Measurements from ENCODE around the gene PFN2.
A peak's percentile ranks its signal among the peaks of the same experiment; 100 is the strongest.

The PFN2 gene

DNA sequence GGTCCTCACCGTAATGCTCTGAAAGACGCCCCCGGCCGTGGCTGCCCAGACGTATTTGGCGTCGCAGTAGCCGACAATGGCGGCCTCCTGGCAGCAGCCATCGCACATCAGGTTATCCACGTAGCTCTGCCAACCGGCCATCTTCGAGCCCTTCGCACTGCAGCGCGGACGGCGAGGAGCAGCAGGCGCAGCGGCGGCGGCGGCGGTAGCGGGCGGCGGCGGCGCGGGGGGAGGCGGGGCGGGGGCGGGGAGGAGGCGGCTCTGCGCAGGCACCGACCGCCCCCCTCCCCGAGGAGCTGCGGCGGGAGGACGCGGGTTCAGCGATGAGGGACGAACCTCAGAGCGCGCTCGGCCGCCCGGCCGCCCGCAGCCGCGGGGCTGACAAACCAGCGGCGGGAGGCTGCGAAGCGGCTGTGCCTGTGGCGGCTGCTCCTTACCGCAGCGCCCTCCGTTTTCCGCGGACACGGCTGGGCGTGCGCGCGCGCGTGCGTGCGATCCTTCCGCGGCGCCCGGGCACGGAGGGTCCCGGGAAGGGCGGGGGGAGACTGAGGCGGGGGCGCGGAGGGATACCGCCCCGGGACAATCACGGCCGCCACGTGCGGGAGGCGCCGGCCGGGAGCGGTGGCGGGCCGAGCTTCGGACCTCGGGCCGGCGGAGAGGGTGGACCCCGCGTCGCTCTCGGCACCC lies at the start of gene PFN2:
TSS of gene PFN2 (minus strand) at position 180 of the 687 bp plus-strand sequence. CDS start at position 141, 39 bp downstream.
- Histone ChIP-seq H3K27me3 (ENCODE audit: low read depth, low read length) (no peaks in the 10 kb centered on the region), H3K9me3 (ENCODE audit: control insufficient read depth in 1 of 2, low read length in 2 of 2) (no peaks in the 10 kb centered on the region), H3K4me1 (ENCODE audit: control insufficient read depth in 1 of 2, insufficient read depth in 2 of 2, low read length in 2 of 2) (peaks cover 0 to 30% of the 10 kb centered on the region in 2 donors)

DNA sequence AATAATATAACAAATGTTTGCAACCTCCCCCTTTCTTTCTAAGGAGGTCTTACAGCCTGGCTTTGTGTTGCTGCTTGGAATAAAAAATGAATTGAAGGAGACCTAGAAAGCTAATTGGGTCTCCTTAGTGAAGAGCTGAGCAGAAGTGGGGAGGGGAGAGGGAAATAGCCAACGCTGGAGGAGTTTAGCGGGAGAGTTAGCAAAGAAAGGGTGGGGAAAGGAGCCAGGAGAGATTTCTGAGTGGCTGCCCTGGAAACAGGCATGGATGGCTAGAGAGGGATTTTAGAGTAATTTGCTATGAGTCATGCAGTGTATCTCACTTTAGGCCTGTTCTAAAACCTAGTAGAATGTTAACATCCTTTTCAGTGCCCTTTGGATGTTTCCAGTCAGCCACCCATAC lies 45.2 kb upstream of the PFN2 start:
- Histone ChIP-seq H3K9me3 (ENCODE audit: control insufficient read depth in 1 of 2, low read length in 2 of 2) (no peaks in the 10 kb centered on the region), H3K36me3 (ENCODE audit: control insufficient read depth in 1 of 2, insufficient read depth in 2 of 2, low read length in 2 of 2) (no peaks in the 10 kb centered on the region), H3K4me3 (ENCODE audit: low read depth in 1 of 2, low read length in 2 of 2) (no peak overlapping the region), H3K27me3 (ENCODE audit: low read depth, low read length) (no peaks in the 10 kb centered on the region), H3K4me1 (ENCODE audit: control insufficient read depth in 1 of 2, insufficient read depth in 2 of 2, low read length in 2 of 2) (no peaks in the 10 kb centered on the region), H3K27ac (ENCODE audit: low read length) (no peak overlapping the region)

More for the DNA sequence above, at the start of gene PFN2:
- peak within 1 kb of the TSS; percentile 77 to 84 for H3K4me3 ChIP-seq (ENCODE audit: low read depth in 1 of 2, low read length in 2 of 2)
- H3K27ac ChIP-seq (ENCODE audit: low read length), result peak within 1 kb of the TSS; percentile 88
- H3K36me3 ChIP-seq (ENCODE audit: control insufficient read depth in 1 of 2, insufficient read depth in 2 of 2, low read length in 2 of 2), result peaks cover 5 to 11% of the 10 kb centered on the region in 2 donors

DNA sequence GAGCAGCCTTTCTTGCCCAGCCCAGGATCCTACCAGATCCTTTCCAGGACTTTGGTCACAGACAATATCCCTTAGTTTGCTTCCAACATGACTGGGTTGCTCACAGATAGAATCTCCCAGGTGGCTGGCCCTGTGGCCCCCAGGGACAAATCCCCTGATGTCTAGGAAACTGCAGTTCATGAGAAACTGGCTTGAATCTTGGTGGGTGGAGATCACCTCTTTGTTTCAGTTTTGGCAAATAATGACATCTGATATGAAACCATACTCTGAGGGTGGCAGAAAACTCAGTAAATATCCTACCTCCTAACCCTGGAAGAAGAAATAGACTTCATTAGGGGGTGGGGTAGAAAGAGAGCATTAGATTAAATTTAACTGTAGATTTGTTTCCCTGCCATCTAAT lies 44.1 kb upstream of the PFN2 start:
- Histone ChIP-seq H3K27me3 (ENCODE audit: low read depth, low read length) (no peaks in the 10 kb centered on the region), H3K4me1 (ENCODE audit: control insufficient read depth in 1 of 2, insufficient read depth in 2 of 2, low read length in 2 of 2) (no peaks in the 10 kb centered on the region), H3K4me3 (ENCODE audit: low read depth in 1 of 2, low read length in 2 of 2) (no peak overlapping the region), H3K27ac (ENCODE audit: low read length) (no peak overlapping the region), H3K9me3 (ENCODE audit: control insufficient read depth in 1 of 2, low read length in 2 of 2) (no peaks in the 10 kb centered on the region), H3K36me3 (ENCODE audit: control insufficient read depth in 1 of 2, insufficient read depth in 2 of 2, low read length in 2 of 2) (no peaks in the 10 kb centered on the region)

GRCh38 chr3:150013801-150014200 lies 43.1 kb upstream of the PFN2 start:
- Histone ChIP-seq H3K9me3 (ENCODE audit: control insufficient read depth in 1 of 2, low read length in 2 of 2) (no peaks in the 10 kb centered on the region), H3K27ac (ENCODE audit: low read length) (no peak overlapping the region), H3K4me3 (ENCODE audit: low read depth in 1 of 2, low read length in 2 of 2) (no peak overlapping the region), H3K27me3 (ENCODE audit: low read depth, low read length) (no peaks in the 10 kb centered on the region), H3K36me3 (ENCODE audit: control insufficient read depth in 1 of 2, insufficient read depth in 2 of 2, low read length in 2 of 2) (no peaks in the 10 kb centered on the region), H3K4me1 (ENCODE audit: control insufficient read depth in 1 of 2, insufficient read depth in 2 of 2, low read length in 2 of 2) (no peaks in the 10 kb centered on the region)

- Histone ChIP-seq H3K4me3 (ENCODE audit: low read depth in 1 of 2, low read length in 2 of 2) (no peak overlapping the region), H3K36me3 (ENCODE audit: control insufficient read depth in 1 of 2, insufficient read depth in 2 of 2, low read length in 2 of 2) (no peaks in the 10 kb centered on the region), H3K27ac (ENCODE audit: low read length) (no peak overlapping the region), H3K27me3 (ENCODE audit: low read depth, low read length) (no peaks in the 10 kb centered on the region), H3K4me1 (ENCODE audit: control insufficient read depth in 1 of 2, insufficient read depth in 2 of 2, low read length in 2 of 2) (no peaks in the 10 kb centered on the region), H3K9me3 (ENCODE audit: control insufficient read depth in 1 of 2, low read length in 2 of 2) (no peaks in the 10 kb centered on the region)
Observed at GRCh38 chr3:150006794-150007193, 36.1 kb upstream of the PFN2 start.

DNA sequence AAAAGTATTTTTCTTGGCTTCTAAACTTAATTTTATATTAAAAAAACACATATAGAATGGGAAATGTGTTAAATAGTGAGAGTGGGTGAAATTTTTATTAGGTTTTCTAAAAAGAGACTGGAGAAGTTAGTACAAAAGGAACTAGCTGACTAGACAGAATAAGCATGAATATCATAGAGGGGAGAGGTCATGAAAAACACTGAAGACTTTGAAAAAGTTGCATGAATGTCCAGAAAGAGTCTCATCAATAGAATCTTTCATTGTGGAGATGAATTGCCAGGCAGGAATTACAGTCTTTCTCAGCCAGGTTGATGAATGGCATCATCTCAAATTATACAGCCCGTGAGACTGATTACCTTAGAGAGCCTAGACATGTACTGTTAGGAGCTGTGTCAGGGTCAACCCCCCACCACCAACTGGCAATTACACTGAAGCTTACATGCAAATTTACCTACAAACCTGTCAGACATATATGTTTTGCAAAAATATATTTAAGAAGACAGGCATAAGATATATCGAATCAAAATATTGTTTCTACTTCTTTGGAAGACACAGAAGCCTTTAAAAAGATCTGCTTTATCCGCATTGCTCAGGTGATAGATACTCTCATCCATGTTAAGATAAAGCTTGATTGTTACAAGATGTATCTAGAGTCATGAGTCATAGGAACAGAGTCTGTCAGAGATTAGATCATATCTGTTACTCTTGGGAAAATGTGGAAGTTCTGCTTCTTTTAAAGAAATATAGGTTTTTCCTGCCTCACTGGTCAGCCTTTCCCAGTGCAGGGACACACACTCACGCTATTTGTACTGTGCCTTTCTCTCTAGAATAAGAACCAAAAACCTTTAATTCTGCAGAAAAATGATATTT lies 34.8 kb upstream of the PFN2 start:
- Histone ChIP-seq H3K4me1 (ENCODE audit: control insufficient read depth in 1 of 2, insufficient read depth in 2 of 2, low read length in 2 of 2) (no peaks in the 10 kb centered on the region), H3K27ac (ENCODE audit: low read length) (no peak overlapping the region), H3K4me3 (ENCODE audit: low read depth in 1 of 2, low read length in 2 of 2) (no peak overlapping the region), H3K27me3 (ENCODE audit: low read depth, low read length) (no peaks in the 10 kb centered on the region), H3K36me3 (ENCODE audit: control insufficient read depth in 1 of 2, insufficient read depth in 2 of 2, low read length in 2 of 2) (no peaks in the 10 kb centered on the region), H3K9me3 (ENCODE audit: control insufficient read depth in 1 of 2, low read length in 2 of 2) (no peaks in the 10 kb centered on the region)

DNA sequence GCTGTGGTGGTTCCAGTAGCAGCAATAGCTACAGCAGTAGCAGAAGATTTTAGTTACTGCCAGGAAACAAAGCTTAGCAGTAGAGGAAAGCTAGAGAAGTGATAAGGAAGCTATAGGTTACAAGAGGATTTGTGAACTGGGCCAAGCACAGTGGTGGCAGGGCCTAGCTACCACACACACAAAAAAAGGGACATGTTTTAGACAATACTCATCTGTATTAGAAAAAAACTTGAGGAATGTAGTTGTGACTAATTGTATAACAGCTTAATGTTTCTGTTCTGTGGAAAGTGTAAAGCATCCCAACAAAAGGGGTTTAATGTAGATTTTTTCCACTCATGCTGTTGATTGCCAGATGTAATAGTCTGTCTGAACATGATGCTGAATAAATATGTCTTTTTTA lies 29.9 kb upstream of the PFN2 start:
- Histone ChIP-seq H3K4me1 (ENCODE audit: control insufficient read depth in 1 of 2, insufficient read depth in 2 of 2, low read length in 2 of 2) (no peaks in the 10 kb centered on the region), H3K9me3 (ENCODE audit: control insufficient read depth in 1 of 2, low read length in 2 of 2) (no peaks in the 10 kb centered on the region), H3K27me3 (ENCODE audit: low read depth, low read length) (no peaks in the 10 kb centered on the region), H3K4me3 (ENCODE audit: low read depth in 1 of 2, low read length in 2 of 2) (no peak overlapping the region), H3K27ac (ENCODE audit: low read length) (no peak overlapping the region), H3K36me3 (ENCODE audit: control insufficient read depth in 1 of 2, insufficient read depth in 2 of 2, low read length in 2 of 2) (no peaks in the 10 kb centered on the region)

DNA sequence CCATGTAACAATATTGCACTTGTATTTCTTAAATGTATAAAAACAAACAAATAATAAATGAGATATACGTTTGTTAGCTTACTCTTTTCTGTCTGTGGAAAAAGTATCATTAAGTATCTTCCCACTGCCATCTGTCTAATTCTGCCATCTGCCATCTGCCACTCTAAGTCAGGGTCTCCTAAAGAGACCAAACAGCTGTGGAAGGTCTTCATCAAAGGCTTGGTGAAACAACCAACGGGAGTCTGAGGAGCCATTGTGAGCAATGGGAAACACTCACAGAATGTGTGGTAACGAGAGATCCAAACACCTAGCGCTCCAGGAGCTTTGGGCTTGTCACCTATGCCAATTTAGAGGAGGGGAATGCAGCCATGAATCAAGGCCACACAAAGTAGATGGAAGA lies 28.7 kb upstream of the PFN2 start:
- Histone ChIP-seq H3K4me1 (ENCODE audit: control insufficient read depth in 1 of 2, insufficient read depth in 2 of 2, low read length in 2 of 2) (no peaks in the 10 kb centered on the region), H3K36me3 (ENCODE audit: control insufficient read depth in 1 of 2, insufficient read depth in 2 of 2, low read length in 2 of 2) (no peaks in the 10 kb centered on the region), H3K9me3 (ENCODE audit: control insufficient read depth in 1 of 2, low read length in 2 of 2) (peaks cover 0 to 4% of the 10 kb centered on the region in 2 donors), H3K27ac (ENCODE audit: low read length) (no peak overlapping the region), H3K4me3 (ENCODE audit: low read depth in 1 of 2, low read length in 2 of 2) (no peak overlapping the region), H3K27me3 (ENCODE audit: low read depth, low read length) (no peaks in the 10 kb centered on the region)

- Histone ChIP-seq H3K27me3 (ENCODE audit: low read depth, low read length) (no peaks in the 10 kb centered on the region), H3K4me1 (ENCODE audit: control insufficient read depth in 1 of 2, insufficient read depth in 2 of 2, low read length in 2 of 2) (no peaks in the 10 kb centered on the region), H3K4me3 (ENCODE audit: low read depth in 1 of 2, low read length in 2 of 2) (no peak overlapping the region), H3K9me3 (ENCODE audit: control insufficient read depth in 1 of 2, low read length in 2 of 2) (peaks cover 0 to 7% of the 10 kb centered on the region in 2 donors), H3K36me3 (ENCODE audit: control insufficient read depth in 1 of 2, insufficient read depth in 2 of 2, low read length in 2 of 2) (no peaks in the 10 kb centered on the region), H3K27ac (ENCODE audit: low read length) (no peak overlapping the region)
Observed at GRCh38 chr3:149998946-149999345, 28.3 kb upstream of the PFN2 start.

GRCh38 chr3:149992416-149993058 lies 21.8 kb upstream of the PFN2 start:
- Histone ChIP-seq H3K9me3 (ENCODE audit: control insufficient read depth in 1 of 2, low read length in 2 of 2) (peaks cover 0 to 7% of the 10 kb centered on the region in 2 donors), H3K27me3 (ENCODE audit: low read depth, low read length) (no peaks in the 10 kb centered on the region), H3K4me1 (ENCODE audit: control insufficient read depth in 1 of 2, insufficient read depth in 2 of 2, low read length in 2 of 2) (no peaks in the 10 kb centered on the region), H3K4me3 (ENCODE audit: low read depth in 1 of 2, low read length in 2 of 2) (no peak overlapping the region), H3K36me3 (ENCODE audit: control insufficient read depth in 1 of 2, insufficient read depth in 2 of 2, low read length in 2 of 2) (no peaks in the 10 kb centered on the region), H3K27ac (ENCODE audit: low read length) (no peak overlapping the region)

DNA sequence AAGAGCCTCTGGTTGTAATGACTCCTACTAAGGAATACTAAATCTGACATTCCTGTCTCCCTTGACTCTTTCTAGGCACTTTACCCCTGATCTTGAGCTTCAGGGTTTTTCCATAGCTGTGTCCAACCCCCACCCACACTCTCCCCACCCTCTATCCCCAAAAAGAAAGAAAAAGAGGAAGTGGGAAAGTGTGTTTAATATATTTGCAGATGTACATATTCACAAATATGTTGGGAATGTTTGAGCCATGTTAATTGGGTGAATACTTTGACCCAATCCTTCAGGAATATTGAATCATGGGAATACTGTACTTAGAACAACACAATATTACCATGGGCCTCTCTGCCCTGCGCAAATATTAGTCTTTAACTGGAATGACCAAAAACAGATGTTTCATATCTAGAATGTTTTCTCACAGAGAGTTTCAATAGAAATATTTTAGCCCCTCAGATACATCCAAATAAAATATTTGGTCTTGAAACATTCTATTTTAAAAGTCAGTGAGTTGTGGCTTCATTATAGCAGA lies 19.8 kb upstream of the PFN2 start:
- peaks cover 0 to 7% of the 10 kb centered on the region in 2 donors for H3K9me3 ChIP-seq (ENCODE audit: control insufficient read depth in 1 of 2, low read length in 2 of 2)
- no peaks in the 10 kb centered on the region for H3K36me3 ChIP-seq (ENCODE audit: control insufficient read depth in 1 of 2, insufficient read depth in 2 of 2, low read length in 2 of 2)
- no peaks in the 10 kb centered on the region for H3K27me3 ChIP-seq (ENCODE audit: low read depth, low read length)
- no peak overlapping the region for H3K4me3 ChIP-seq (ENCODE audit: low read depth in 1 of 2, low read length in 2 of 2)
- no peaks in the 10 kb centered on the region for H3K4me1 ChIP-seq (ENCODE audit: control insufficient read depth in 1 of 2, insufficient read depth in 2 of 2, low read length in 2 of 2)
- no peak overlapping the region for H3K27ac ChIP-seq (ENCODE audit: low read length)
